ENCODE data around the gene BCL2L13. TPM values are rescaled to one million over a fixed set of nuclear protein-coding genes. Genes with fewer than 3 reads are reported as not detected.

Gene BCL2L13
- total RNA-seq, 4 donors from 2014 or later: 46.0 to 103 (median 72.2) TPM

- TF ChIP-seq CTCF (IDR thresholded peaks at IDR 0.05) (no peak), POLR2A (IDR thresholded peaks at IDR 0.05) (no peak)
- peaks cover 90 to 92% of the 10 kb centered on the region in 2 donors for H3K36me3 ChIP-seq
- 94 to 95% methylated on average over 6 of the region's 6 CpGs for WGBS, 2 donors
- no peak for DNase-seq
- H3K27ac ChIP-seq: no peak overlapping the region
- no peaks in the 10 kb centered on the region for H3K27me3 ChIP-seq
- H3K4me1 ChIP-seq: no peaks in the 10 kb centered on the region
- H3K4me3 ChIP-seq (replicated peaks in 1 of 3): no peak overlapping the region
- no peaks in the 10 kb centered on the region for H3K9me3 ChIP-seq
- intact Hi-C loops (cut with DNase I): no loop called here
These were observed 42.3 kb upstream of the BCL2L13 start for GRCh38 chr22:17596226-17596625.

GRCh38 chr22:17597217-17597616 is 41.3 kb upstream of the BCL2L13 start:
- H3K36me3 ChIP-seq: peaks cover 80 to 82% of the 10 kb centered on the region in 2 donors
- H3K27me3 ChIP-seq: no peaks in the 10 kb centered on the region
- no peak overlapping the region for H3K27ac ChIP-seq
- TF ChIP-seq CTCF (IDR thresholded peaks at IDR 0.05) (no peak), POLR2A (IDR thresholded peaks at IDR 0.05) (no peak)
- H3K4me1 ChIP-seq: no peaks in the 10 kb centered on the region
- no peaks in the 10 kb centered on the region for H3K9me3 ChIP-seq
- DNase-seq: no peak
- H3K4me3 ChIP-seq (replicated peaks in 1 of 3): no peak overlapping the region
- WGBS, 2 donors: 92 to 96% methylated on average over 2 of the region's 2 CpGs
- intact Hi-C loops (cut with DNase I): no loop called here

- TF ChIP-seq POLR2A (IDR thresholded peaks at IDR 0.05): no peak
- no peak for TF ChIP-seq CTCF (IDR thresholded peaks at IDR 0.05)
- H3K4me1 ChIP-seq: no peaks in the 10 kb centered on the region
- intact Hi-C loops (cut with DNase I): no loop called here
- WGBS, 2 donors: 95 to 96% methylated on average over 4 of the region's 4 CpGs
- no peak overlapping the region for H3K27ac ChIP-seq
- DNase-seq: no peak
- no peak overlapping the region for H3K4me3 ChIP-seq (replicated peaks in 1 of 3)
- peaks cover 69 to 71% of the 10 kb centered on the region in 2 donors for H3K36me3 ChIP-seq
- no peaks in the 10 kb centered on the region for H3K27me3 ChIP-seq
- H3K9me3 ChIP-seq: no peaks in the 10 kb centered on the region
These were observed 40.2 kb upstream of the BCL2L13 start for GRCh38 chr22:17598318-17598717.

- intact Hi-C loops (cut with DNase I): no loop called here
- peaks cover 43 to 45% of the 10 kb centered on the region in 2 donors for H3K36me3 ChIP-seq
- H3K4me3 ChIP-seq (replicated peaks in 1 of 3): no peak overlapping the region
- no peaks in the 10 kb centered on the region for H3K27me3 ChIP-seq
- no peaks in the 10 kb centered on the region for H3K9me3 ChIP-seq
- DNase-seq: no peak
- H3K4me1 ChIP-seq: no peaks in the 10 kb centered on the region
- no peak for TF ChIP-seq POLR2A (IDR thresholded peaks at IDR 0.05)
- TF ChIP-seq CTCF (IDR thresholded peaks at IDR 0.05): no peak
- no peak overlapping the region for H3K27ac ChIP-seq
- WGBS, 2 donors: 74 to 85% methylated on average over 3 of the region's 3 CpGs
These were observed 37.5 kb upstream of the BCL2L13 start for GRCh38 chr22:17601031-17601430.

- Histone ChIP-seq H3K4me1 (no peaks in the 10 kb centered on the region), H3K27me3 (no peaks in the 10 kb centered on the region), H3K27ac (no peak overlapping the region), H3K36me3 (peaks cover 20 to 31% of the 10 kb centered on the region in 2 donors), H3K9me3 (no peaks in the 10 kb centered on the region), H3K4me3 (replicated peaks in 1 of 3) (no peak overlapping the region)
- TF ChIP-seq POLR2A (IDR thresholded peaks at IDR 0.05): no peak
- TF ChIP-seq CTCF (IDR thresholded peaks at IDR 0.05): no peak
- 94% methylated on average over 4 of the region's 4 CpGs for WGBS, 2 donors
- DNase-seq: no peak
- intact Hi-C loops (cut with DNase I): no loop called here
These were observed 34.9 kb upstream of the BCL2L13 start for GRCh38 chr22:17603668-17604067.

Measured in thyroid gland (tissue), 4 donors.